NCI-H128 (cell line): ENCODE measurements around the gene GGACT.

ENCODE experiments used
- DNase-seq: peaks from one replicate; lab custom pipeline; 2025; ENCODE audit not compliant: unreplicated experiment; lab: John Stamatoyannopoulos, UW

GGACT gene

GRCh38 chr13:100515410-100515800, 73.2 kb downstream of the GGACT start:
- DNase-seq: no peak

- peak; percentile 80 for DNase-seq
Observed at GRCh38 chr13:100514788-100515409, 73.7 kb downstream of the GGACT start.

DNA sequence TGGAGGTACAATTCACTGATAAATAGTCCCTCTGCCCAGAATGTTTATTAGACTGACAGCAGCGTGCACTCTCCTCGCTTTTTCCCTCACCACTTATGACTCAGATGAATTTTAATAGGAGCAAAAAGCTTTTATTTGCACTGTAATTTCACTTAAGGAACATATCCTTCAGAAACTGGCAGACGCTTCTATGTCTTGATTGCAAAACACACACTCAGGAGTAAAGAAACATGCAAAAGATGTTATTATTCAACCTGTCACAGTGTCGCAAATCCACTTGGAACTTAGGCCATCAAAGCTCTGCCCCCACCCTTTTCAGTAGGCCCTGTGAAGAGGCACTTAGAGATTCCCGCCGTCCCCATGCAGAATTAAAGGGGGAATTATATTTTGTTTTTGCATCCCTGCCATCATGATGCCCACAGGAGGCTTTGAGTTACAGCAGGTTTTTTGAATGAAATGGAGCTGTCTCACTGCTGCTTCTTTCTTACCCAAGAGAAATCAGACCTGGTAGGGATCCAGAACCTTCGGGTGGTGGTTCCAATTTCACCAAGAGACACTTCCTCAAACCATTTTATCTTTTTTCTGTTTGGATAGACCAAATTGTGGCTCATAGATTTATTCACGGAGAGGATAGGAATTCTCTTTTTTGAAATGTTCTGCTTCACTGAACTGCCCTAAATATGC, 74.5 kb downstream of the GGACT start:
- peak; percentile 77 for DNase-seq

DNA sequence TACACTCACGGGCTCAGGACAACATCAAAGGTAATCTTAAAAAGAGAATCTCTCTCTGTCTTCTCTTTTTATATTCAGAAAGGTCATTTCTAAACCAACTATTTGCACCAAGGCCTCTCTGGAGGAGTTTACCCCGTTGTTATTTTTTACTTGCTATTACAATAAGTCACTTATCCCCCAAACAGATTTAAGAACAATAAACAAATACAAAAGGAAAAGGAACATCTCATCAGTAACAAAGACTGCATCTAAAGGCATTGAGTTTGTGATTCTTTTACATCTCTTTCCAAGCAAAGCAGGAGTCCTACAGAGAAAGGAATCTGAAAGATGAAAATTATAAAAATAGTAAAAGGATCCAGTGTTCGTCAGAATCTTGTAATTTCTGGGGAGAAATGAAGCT, 75.4 kb downstream of the GGACT start:
- DNase-seq: no peak

DNA sequence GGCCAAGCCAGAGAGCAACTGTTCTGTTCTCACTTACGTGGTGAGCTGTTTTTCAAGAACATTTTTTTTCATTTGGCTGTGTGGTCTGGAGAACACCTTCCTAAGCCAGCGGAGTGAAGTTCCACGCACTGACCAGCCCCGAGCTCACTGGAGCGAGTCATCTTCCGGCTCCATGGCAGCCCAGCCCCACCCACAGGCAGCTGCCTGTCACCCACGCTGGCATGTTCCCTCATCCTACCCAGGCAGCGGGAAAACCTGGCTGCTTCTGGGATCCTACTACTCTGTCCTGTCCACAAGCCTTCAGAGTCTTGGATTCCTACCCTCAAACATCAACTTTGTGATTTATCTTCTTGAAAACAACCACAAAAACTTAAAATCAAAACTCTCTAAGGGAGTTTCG, 76.2 kb downstream of the GGACT start:
- DNase-seq: no peak

DNA sequence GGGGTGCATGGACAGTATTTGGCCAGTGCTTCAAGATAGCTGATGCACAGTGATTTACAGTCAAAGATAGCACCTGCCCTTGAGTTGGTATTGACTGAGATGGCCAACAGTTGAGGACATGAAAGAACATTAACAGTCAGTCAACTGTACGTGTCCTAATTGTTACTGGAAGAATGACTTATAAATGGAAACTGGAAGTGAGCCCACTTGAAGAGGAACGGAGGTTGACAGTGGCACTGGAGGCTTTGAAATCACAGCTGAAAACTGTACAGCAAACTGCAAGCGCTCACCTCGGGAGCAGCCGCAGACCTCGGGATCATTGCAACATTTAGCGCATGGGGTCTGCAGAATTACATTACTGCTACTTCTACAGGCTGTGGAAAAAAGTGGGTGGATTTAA, 77.1 kb downstream of the GGACT start:
- DNase-seq: no peak

DNA sequence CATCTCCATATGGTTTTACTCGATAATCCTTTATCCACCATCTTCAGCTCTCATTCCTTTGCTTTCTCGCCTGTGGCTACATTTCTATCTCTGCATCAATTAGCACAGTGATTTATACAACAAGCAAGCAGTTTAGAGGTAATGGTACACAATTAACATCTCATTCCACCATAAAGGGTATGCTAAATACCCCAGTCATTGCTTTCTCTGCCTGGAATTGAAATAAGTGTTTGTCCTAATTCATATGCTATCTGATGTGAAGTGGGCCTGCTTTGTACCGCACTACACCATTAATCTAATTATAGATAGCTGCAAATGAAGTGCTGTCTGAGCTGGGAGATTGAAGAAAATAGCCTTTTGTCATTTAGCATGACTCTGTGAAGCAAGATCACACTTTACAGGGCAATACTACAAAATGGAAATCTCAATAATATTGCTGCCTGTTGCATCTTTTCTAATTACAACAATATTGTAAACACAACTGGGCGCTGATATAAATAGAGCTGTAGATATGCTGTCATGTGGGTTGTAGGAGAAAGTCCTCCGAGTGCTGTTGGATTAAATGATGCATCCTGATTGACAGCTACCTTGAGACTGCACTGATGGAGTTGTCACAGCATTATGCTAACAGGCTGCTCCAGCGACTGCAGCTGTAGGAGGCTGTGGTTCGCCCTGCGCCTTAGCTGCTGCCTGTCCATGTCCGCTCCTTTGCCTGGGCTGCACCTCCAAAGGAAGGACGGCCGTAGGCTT, 78.2 kb downstream of the GGACT start:
- no peak for DNase-seq

DNA sequence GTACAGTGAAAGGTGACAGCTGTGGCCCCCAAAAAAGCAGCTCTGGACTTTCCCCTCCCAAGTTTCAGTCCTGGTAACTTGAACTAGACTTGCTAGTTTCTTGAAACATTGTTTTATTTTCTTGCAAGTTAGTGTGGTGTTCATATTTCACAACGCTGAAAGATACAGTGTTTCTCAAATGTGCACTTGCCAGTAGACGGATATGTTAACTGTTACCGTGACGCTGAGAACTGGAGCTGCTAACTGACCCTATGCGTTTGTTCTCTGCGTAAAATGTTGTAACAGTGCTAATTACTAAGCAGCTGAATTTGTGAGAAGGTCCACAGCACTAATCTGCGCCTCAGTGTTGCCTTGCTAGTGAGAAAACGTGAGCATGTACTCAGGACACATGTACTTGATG, 79.6 kb downstream of the GGACT start:
- no peak for DNase-seq

- DNase-seq: no peak
Observed at GRCh38 chr13:100508455-100508854, 80.1 kb downstream of the GGACT start.

- peak; percentile 63 for DNase-seq
Observed at GRCh38 chr13:100506600-100507422, 81.8 kb downstream of the GGACT start.

- no peak for DNase-seq
Observed at GRCh38 chr13:100506154-100506553, 82.4 kb downstream of the GGACT start.

- no peak for DNase-seq
Observed at GRCh38 chr13:100503622-100504021, 85.0 kb downstream of the GGACT start.

DNA sequence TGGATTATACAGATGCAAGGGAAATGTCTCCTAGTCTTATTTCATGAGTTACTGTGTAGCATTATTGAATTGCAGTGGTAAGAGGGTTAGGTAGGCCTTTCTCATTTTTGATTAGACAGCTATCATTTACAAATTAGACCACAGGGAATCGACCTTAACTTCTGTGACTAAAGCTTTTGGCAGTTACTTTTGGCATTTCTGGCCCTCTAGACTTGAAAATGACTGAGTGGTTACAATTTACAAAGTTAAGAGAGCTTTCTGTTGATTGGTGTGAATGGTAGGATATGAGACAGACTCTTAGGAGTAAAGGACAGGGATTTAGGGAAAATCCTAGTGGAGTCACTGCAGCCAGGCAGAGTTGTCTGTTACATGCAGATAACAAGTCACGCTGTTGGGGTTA, 86.1 kb downstream of the GGACT start:
- no peak for DNase-seq

- DNase-seq: no peak
Observed at GRCh38 chr13:100497389-100497788, 91.2 kb downstream of the GGACT start.

GRCh38 chr13:100495455-100495854, 93.1 kb downstream of the GGACT start:
- DNase-seq: no peak

DNA sequence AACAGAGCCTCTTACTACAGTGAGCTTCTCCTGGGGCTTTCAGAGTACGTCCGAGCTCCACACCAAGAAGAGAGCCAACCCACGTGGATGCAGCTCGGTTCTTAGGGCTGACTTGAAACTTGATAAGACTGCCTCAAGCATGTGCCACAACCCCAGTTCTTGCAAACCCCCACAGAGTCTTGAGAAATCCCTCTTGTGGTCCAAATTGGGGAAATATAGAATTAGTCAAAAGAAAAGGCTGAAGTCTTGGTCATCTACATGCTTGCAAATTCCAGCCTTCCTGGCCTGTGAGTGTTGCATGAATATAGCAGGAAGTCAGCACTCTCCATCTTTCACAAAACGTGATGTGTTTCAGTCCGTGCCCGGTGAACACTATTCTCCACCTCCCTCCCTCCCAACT, 95.2 kb downstream of the GGACT start:
- DNase-seq: no peak

GRCh38 chr13:100491164-100491842, 97.3 kb downstream of the GGACT start:
- no peak for DNase-seq

GRCh38 chr13:100490692-100491091, 97.9 kb downstream of the GGACT start:
- peak; percentile 80 for DNase-seq

GRCh38 chr13:100485265-100485664, 103.3 kb downstream of the GGACT start:
- DNase-seq: no peak

GRCh38 chr13:100484702-100485101, 103.9 kb downstream of the GGACT start:
- no peak for DNase-seq

- no peak for DNase-seq
Observed at GRCh38 chr13:100483841-100484381, 104.7 kb downstream of the GGACT start.
